ENCODE results near the gene ICA1L.

- no peak for TF ChIP-seq CTCF (IDR thresholded peaks at IDR 0.05)
- no peak for TF ChIP-seq EP300 (IDR thresholded peaks at IDR 0.05)
- no peak for TF ChIP-seq POLR2A (IDR thresholded peaks at IDR 0.05)
These were observed 26.9 kb downstream of the ICA1L start for GRCh38 chr2:202844656-202845055.

Data from suprapubic skin (tissue), 3 donors.